K562 (cell line): Measurements from ENCODE around the gene KIF26A. TPM values are rescaled to one million over a fixed set of nuclear protein-coding genes. Genes with fewer than 3 reads are reported as not detected.

Experiments used
- ATAC-seq: fragments of 200-7000 bp; cut with Tn5 transposase; 3 replicates; pipeline ENCODE4 v1.9.1; 2020; ENCODE audit warnings: moderate library complexity
- BruUV-seq: library from RNA; stranded (reverse); fragments of 400-500 nt; replicated peaks from 2 replicates; lab custom pipeline; 2021; lab: Mats Ljungman, UMichigan
- CTCF ChIA-PET: fragments of 300-600 bp; formaldehyde crosslinking; extraction: SDS; loops from one replicate; lab custom pipeline; 2021; ENCODE audit warnings: low intra/inter-chr PET ratio; lab: Yijun Ruan, JAX
- POLR2A ChIA-PET: fragments of 300-600, 350-650 bp; sonication (Branson Sonifier 250); formaldehyde crosslinking; extraction: SDS; loops from one replicate; lab custom pipeline; 2021; ENCODE audit warnings: antibody characterized with exemption, inconsistent platforms; lab: Yijun Ruan, JAX
- DNase-seq, 4 experiments: peaks; one replicate each; pipeline versions ENCODE4 v3.0.0 to v3.0.0-alpha.2; 2011 to 2018; ENCODE audit warnings: low spot score in 3 of 4, mixed read lengths in 3 of 4; ENCODE audit errors: extremely low read depth in 1 of 4
- FAIRE-seq: peaks from 2 replicates; lab custom pipeline; 2011; peaks lifted over from hg19 to GRCh38; lab: Jason Lieb, UNC
- H2AFZ ChIP-seq: 2 replicates; pipeline ENCODE4 v1.6.0; 2011; ENCODE audit warnings: low read depth, low read length, control low read depth, inconsistent platforms
- H3K27ac ChIP-seq: fragments of 200-600 bp; 3 replicates; pipeline ENCODE4 v1.8.0; 2011; ENCODE audit warnings: low read depth, mild to moderate bottlenecking, control low read depth, inconsistent platforms, low read length, moderate library complexity, mixed read lengths; ENCODE audit errors: extremely low read depth
- H3K27me3 ChIP-seq, 2 experiments: fragments of 300-600 bp in 1 of 2; 2 replicates in 1 of 2; 3 replicates in 1 of 2; pipeline versions ENCODE4 v1.6.0 to v1.8.0; 2011; ENCODE audit warnings: inconsistent platforms in 2 of 2, low read length in 2 of 2, mild to moderate bottlenecking in 1 of 2, mixed read lengths in 1 of 2, moderate library complexity in 1 of 2; ENCODE audit not compliant: control insufficient read depth in 2 of 2, insufficient read depth in 2 of 2
- H3K36me3 ChIP-seq: fragments of 300-600 bp; 3 replicates; pipeline ENCODE4 v1.8.0; 2011; ENCODE audit warnings: mild to moderate bottlenecking, low read length, inconsistent platforms; ENCODE audit not compliant: control insufficient read depth, insufficient read depth
- H3K4me1 ChIP-seq, 2 experiments: fragments of 200-600 bp in 1 of 2; replicated peaks in 1 of 2; 2 replicates in 1 of 2; 3 replicates in 1 of 2; pipeline versions ENCODE4 v1.5.1 to v1.8.0; 2011; ENCODE audit warnings: inconsistent platforms in 2 of 2, low read length in 2 of 2, mild to moderate bottlenecking in 1 of 2, mixed read lengths in 1 of 2, moderate library complexity in 1 of 2; ENCODE audit not compliant: control insufficient read depth in 2 of 2, insufficient read depth in 2 of 2
- H3K4me2 ChIP-seq: 2 replicates; pipeline ENCODE4 v1.6.1; 2011; ENCODE audit warnings: low read length, control low read depth, inconsistent platforms, mixed read lengths; ENCODE audit not compliant: insufficient read depth
- H3K4me3 ChIP-seq: fragments of 200-600 bp; sonication (generic), shearing (Covaris generic); 2 replicates; pipeline ENCODE4 v1.5.1; 2016; ENCODE audit warnings: control low read depth, inconsistent platforms
- H3K79me2 ChIP-seq: fragments of 200-600 bp; 3 replicates; pipeline ENCODE4 v1.8.0; 2011; ENCODE audit warnings: low read length, inconsistent platforms; ENCODE audit not compliant: control insufficient read depth, insufficient read depth
- H3K9ac ChIP-seq, 2 experiments: 2 replicates each; pipeline versions ENCODE4 v1.6.0 to v1.6.1; 2011; ENCODE audit warnings: low read depth in 2 of 2, low read length in 2 of 2, control low read depth in 1 of 2, inconsistent platforms in 1 of 2, mild to moderate bottlenecking in 1 of 2, mixed read lengths in 1 of 2; ENCODE audit not compliant: insufficient read depth in 1 of 2
- H3K9me1 ChIP-seq: one replicate; pipeline ENCODE4 v1.6.0; 2011; ENCODE audit warnings: inconsistent platforms, mild to moderate bottlenecking, low read length, moderate library complexity; ENCODE audit not compliant: control insufficient read depth, insufficient read depth
- H3K9me3 ChIP-seq: replicated peaks from 2 replicates; pipeline ENCODE4 v1.5.1; 2011; ENCODE audit warnings: low read depth, low read length, inconsistent platforms; ENCODE audit not compliant: control insufficient read depth, insufficient read depth
- H4K20me1 ChIP-seq: replicated peaks from 2 replicates; pipeline ENCODE4 v1.6.1; 2011; ENCODE audit warnings: low read length, inconsistent platforms, mixed read lengths; ENCODE audit not compliant: control insufficient read depth, insufficient read depth
- CHD4 ChIP-seq: fragments of 200-600 bp; sonication (generic); IDR thresholded peaks from 3 replicates; pipeline ENCODE4 v1.6.1; 2012; ENCODE audit warnings: low read depth, mild to moderate bottlenecking, mixed read lengths, low read length, inconsistent platforms; ENCODE audit not compliant: insufficient read depth, insufficient replicate concordance, poor library complexity, severe bottlenecking
- ELF4 ChIP-seq: fragments of 450-650 bp; formaldehyde crosslinking; IDR thresholded peaks from 2 replicates; pipeline ENCODE4 v1.4.0; 2022; ENCODE audit warnings: missing genetic modification characterization
- MCM7 ChIP-seq, 2 experiments: fragments of 450-650 bp; IDR thresholded peaks; 2 replicates each; pipeline ENCODE4 v1.6.1; 2016 to 2018
- MYC ChIP-seq, 2 experiments: fragments of 250-450 bp in 1 of 2; sonication (Bioruptor Pico) in 1 of 2; IDR thresholded peaks; 2 replicates each; pipeline versions ENCODE4 v1.5.1 to v1.6.1; 2012 to 2021; ENCODE audit warnings: low read depth in 2 of 2, borderline replicate concordance in 1 of 2, improper control_type of control experiment in 1 of 2, low read length in 1 of 2, mild to moderate bottlenecking in 1 of 2, moderate library complexity in 1 of 2
- NFE2 ChIP-seq: IDR thresholded peaks from 2 replicates; pipeline ENCODE4 v1.6.1; 2014; ENCODE audit warnings: antibody characterized with exemption, low read depth
- OTX1 ChIP-seq: fragments of 450-650 bp; formaldehyde crosslinking; IDR thresholded peaks from 2 replicates; pipeline ENCODE4 v1.4.0; 2022; ENCODE audit warnings: mild to moderate bottlenecking
- TAF9B ChIP-seq: fragments of 450-650 bp; IDR thresholded peaks from 2 replicates; pipeline ENCODE4 v1.6.1; 2018; ENCODE audit warnings: mild to moderate bottlenecking; ENCODE audit not compliant: partially characterized antibody
- YY1 ChIP-seq, 3 experiments: IDR thresholded peaks; 2 replicates each; pipeline ENCODE4 v1.6.1; 2011; ENCODE audit warnings: low read length in 2 of 3, mild to moderate bottlenecking in 2 of 3, moderate library complexity in 2 of 3, borderline replicate concordance in 1 of 3, control low read depth in 1 of 3, low read depth in 1 of 3; ENCODE audit not compliant: insufficient read depth in 3 of 3, insufficient replicate concordance in 2 of 3, control insufficient read depth in 1 of 3, insufficient read length in 1 of 3; ENCODE audit errors: extremely low read depth in 1 of 3
- ZBTB17 ChIP-seq: fragments of 450-650 bp; formaldehyde crosslinking; IDR thresholded peaks from 2 replicates; pipeline ENCODE4 v1.4.0; 2020; ENCODE audit warnings: mild to moderate bottlenecking
- ZNF212 ChIP-seq: fragments of 450-650 bp; formaldehyde crosslinking; IDR thresholded peaks from 2 replicates; pipeline ENCODE4 v1.4.0; 2020; ENCODE audit warnings: mild to moderate bottlenecking
- ZNF583 ChIP-seq: fragments of 250-450 bp; sonication (Bioruptor Pico); IDR thresholded peaks from 2 replicates; pipeline ENCODE4 v1.4.0; 2020
- ZNF79 ChIP-seq: fragments of 250-450 bp; sonication (Bioruptor Pico); IDR thresholded peaks from 2 replicates; pipeline ENCODE4 v1.4.0; 2020; ENCODE audit warnings: low read depth, mild to moderate bottlenecking, moderate library complexity
- WGBS: fragments of 100-300 bp; shearing (Covaris generic); methylation state at CpG from one replicate; pipeline ENCODE4 v1.1.6; 2016; ENCODE audit warnings: low coverage, mixed read lengths; ENCODE audit not compliant: insufficient coverage; ENCODE audit errors: missing lambda C conversion rate; 5-methylcytosine and 5-hydroxymethylcytosine counted together
- in situ Hi-C: fragments of 300-500 bp; cut with MboI; formaldehyde crosslinking; loops from 4 replicates; pipeline ENCODE4 v1.15.0; 2018; ENCODE audit warnings: inconsistent platforms, mixed read lengths
- intact Hi-C: fragments of 100-400 bp; cut with micrococcal nuclease; formaldehyde crosslinking; loops from 2 replicates; pipeline ENCODE4 v1.14.2; 2022
- polyA plus RNA-seq, 8 experiments: library from polyadenylated mRNA; depleted of rRNA in 4 of 8; stranded (reverse) in 5 of 8; unstranded in 3 of 8; fragments of >200 nt; fragmentation: Nextera tagmentation in 2 of 8; fragmentation: Illumina TruSeq in 1 of 8; extraction: Ambion mirVana in 2 of 8; extraction: Trizol in 1 of 8; gene quantifications; 2 replicates each; pipeline versions ENCODE4 v1.2.1 to v1.2.3, GENCODE V29; 2011 to 2014; ENCODE audit warnings: inconsistent platforms in 1 of 8, missing spikeins in 1 of 8
- total RNA-seq, 7 experiments: library from RNA; depleted of rRNA in 6 of 7; stranded (reverse); fragments of >200 nt in 6 of 7; fragmentation: Illumina TruSeq in 2 of 7; extraction: Trizol in 2 of 7; gene quantifications; 2 replicates each; pipeline versions ENCODE4 v1.2.1 to v1.2.3, GENCODE V29; 2011 to 2021; ENCODE audit warnings: low replicate concordance in 1 of 7

The KIF26A gene
- total and polyA plus RNA-seq, 9 of the 15 experiments (the other 6 are each of a cell fraction or from before 2014, with no cell fraction given): 0.04 TPM; not detected in 8

GRCh38 chr14:104092931-104093365 lies 45.4 kb upstream of the KIF26A start:
- ChIA-PET POLR2A (interaction anchor here (0.7 kb wide), 1 partner anchor 40 kb away, joined by 3 read pairs; no protein-coding TSS in a partner anchor), CTCF (interaction anchor here (2.3 kb wide), 1 partner anchor 547 kb away, joined by 12 read pairs; no protein-coding TSS in a partner anchor)
- FAIRE-seq (no peak), DNase-seq (no peak), ATAC-seq (no peak)
- H3K4me2 ChIP-seq: no peak overlapping the region
- in situ Hi-C loops: no loop called here
- TF ChIP-seq ZNF79 (CRISPR knock-in tag) (no peak), ZNF212 (no peak), OTX1 (CRISPR knock-in tag) (no peak), YY1 (IDR thresholded peaks at IDR 0.05; ENCODE audit: borderline replicate concordance in 1 of 3, control insufficient read depth in 1 of 3, extremely low read depth in 1 of 3, insufficient read depth in 3 of 3, insufficient read length in 1 of 3, insufficient replicate concordance in 2 of 3, low read depth in 1 of 3, low read length in 2 of 3) (no peak), MYC (IDR thresholded peaks at IDR 0.05; ENCODE audit: low read depth, low read length) (no peak), MYC (CRISPR knock-in tag; IDR thresholded peaks at IDR 0.05; ENCODE audit: borderline replicate concordance, low read depth) (no peak), CHD4 (no peak), ZNF583 (CRISPR knock-in tag) (no peak), ELF4 (CRISPR knock-in tag) (no peak), ZBTB17 (CRISPR knock-in tag) (no peak), MCM7 (IDR thresholded peaks at IDR 0.05) (no peak), NFE2 (no peak), TAF9B (no peak)
- H3K4me1 ChIP-seq: peaks cover 0 to 23% of the 10 kb centered on the region in 2 experiments; a peak in 2 of 5 replicates
- no peaks in the 10 kb centered on the region for H3K9me3 ChIP-seq
- H3K27me3 ChIP-seq: peaks cover 0 to 13% of the 10 kb centered on the region in 2 experiments; a peak in 2 of 5 replicates
- intact Hi-C loops: loop anchor here (5.0 kb wide), 1 partner anchor 469 kb away; no protein-coding TSS in a partner anchor
- no TSS peak for BruUV-seq
- no peak overlapping the region for H3K4me3 ChIP-seq
- H3K9ac ChIP-seq: no peak overlapping the region
- H4K20me1 ChIP-seq: no peaks in the 10 kb centered on the region
- no peaks in the 10 kb centered on the region for H3K9me1 ChIP-seq
- 10% methylated on average over 7 of the region's 11 CpGs for WGBS
- H3K36me3 ChIP-seq: no peaks in the 10 kb centered on the region
- no peak overlapping the region for H3K27ac ChIP-seq
- no peaks in the 10 kb centered on the region for H3K79me2 ChIP-seq
- H2AFZ ChIP-seq: no peak overlapping the region
